HK-2 (cell line): ENCODE results near the gene MARCKSL1.

Experiments used
- DNase-seq: peaks from one replicate; pipeline ENCODE4 v3.0.0-alpha.2; 2018; ENCODE audit not compliant: unreplicated experiment

MARCKSL1 gene

GRCh38 chr1:32352831-32353383 is 16.9 kb upstream of the MARCKSL1 start:
- no peak for DNase-seq

DNA sequence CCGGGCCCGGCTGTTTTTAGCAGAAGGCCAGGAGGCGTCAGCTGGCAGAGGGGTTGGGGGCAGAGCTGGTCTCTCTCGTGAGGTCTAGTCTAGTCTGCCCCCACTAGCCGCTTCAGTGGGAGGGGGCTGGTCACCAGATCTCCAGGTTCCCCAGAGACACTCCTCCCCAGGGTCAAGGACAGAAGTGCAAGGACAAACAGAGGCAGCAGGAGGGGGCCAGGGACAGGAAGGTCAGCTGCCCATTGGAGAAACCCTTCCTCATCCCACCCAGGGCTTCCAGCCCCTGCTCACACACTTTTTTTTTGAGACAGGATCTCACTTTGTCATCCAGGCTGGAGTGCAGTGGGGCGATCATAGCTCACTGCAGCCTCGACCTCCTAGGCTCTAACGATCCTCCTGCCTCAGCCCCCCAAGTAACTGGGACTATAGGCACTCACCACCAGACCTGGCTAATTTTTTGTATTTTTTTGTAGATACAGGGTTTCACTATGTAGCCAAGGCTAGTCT is 16.3 kb upstream of the MARCKSL1 start:
- DNase-seq: no peak

DNA sequence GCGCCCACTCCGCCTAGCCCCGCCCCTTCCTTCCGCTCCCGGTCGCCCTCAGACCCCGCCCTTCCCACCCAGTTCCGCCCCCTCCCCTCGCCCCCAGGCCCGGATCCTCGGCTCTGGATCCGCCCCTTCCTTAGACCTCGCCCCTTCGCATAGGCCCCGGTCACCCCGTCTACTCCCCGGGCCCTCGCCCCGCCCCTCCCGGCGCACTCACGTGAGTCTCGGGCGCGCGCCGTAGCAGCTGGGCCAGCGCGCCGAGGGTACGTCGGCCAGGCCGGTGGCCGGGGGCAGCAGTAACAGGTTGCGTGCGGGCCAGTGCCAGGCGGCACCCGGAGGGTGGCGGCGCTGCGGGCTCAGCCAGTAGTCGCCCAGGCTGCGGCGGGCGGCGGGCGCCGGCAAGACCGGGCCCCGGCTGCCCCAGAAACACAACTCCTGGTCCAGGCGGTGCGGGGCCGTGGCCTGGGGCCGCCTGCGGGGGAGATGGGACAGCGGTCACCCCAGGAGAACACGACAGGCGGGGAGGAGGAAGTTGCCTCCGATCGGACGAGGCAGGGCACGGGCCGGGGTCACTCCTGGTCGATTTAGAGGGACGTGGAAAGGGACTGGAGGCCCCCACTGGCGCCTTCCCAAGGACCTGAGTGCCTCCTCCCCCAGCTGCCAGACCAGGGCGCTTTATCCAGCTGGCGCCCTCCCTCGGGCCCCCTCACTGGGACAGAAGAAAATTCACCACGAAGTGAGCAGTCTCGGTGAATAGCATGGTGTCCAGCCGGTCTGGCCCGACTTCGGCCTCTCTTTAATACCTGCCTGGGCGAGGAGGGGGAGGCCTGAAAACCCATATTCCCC is 15.6 kb upstream of the MARCKSL1 start:
- DNase-seq: peak; percentile 93

- peak; percentile 86 for DNase-seq
These were observed 14.9 kb upstream of the MARCKSL1 start for GRCh38 chr1:32350785-32351398.

- peak; percentile 38 for DNase-seq
These were observed 13.2 kb upstream of the MARCKSL1 start for GRCh38 chr1:32349211-32349708.

DNA sequence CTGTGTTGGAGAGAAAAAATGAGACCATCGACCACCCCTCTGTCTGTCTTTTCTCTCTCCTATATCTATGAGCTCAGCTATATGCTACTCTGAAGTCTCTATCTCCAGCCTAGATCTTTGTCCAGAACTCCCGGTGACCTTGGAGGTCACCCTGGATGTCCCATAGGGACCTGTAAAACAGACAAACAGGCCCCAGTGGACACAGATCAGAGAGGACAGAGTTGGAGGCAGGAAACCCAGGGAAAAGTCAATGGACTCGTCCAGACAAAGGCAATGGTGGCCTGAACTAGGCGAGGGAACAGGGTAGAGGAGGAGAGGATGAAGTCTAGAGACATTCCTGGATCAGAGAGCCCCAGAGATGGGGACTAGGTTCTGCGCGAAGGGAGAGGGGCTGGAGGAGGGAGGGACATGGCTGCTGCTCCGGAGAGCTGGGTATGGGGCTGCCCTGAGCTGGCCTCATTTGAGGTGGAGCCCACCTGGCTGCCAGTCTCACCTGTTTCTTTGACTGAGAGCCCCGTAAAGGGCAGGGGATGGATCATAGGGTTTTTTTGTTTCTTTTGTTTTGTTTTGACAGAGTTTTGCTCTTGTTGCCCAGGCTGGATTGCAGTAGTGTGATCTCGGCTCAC is 10.6 kb upstream of the MARCKSL1 start:
- DNase-seq: no peak

- no peak for DNase-seq
These were observed 9.3 kb upstream of the MARCKSL1 start for GRCh38 chr1:32345289-32345827.

DNA sequence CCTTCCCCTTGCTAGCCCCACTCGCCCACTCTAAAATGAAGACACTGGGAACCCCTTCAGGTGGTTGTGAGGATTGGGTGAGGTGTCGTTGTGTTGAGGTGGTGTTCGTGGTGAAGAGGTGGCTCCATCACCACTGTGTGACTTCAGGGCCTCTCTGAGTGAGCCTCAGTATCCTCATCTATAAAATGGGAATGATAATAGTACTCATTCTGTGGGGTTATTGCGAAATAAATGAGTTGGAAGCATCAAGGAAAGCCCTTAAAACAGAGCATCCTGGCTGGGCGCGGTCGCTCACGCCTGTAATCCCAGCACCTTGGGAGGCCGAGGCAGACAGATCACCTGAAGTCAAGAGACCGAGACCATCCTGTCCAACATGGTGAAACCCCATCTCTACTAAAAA is 6.7 kb upstream of the MARCKSL1 start:
- DNase-seq: no peak

- no peak for DNase-seq
These were observed 5.9 kb upstream of the MARCKSL1 start for GRCh38 chr1:32341971-32342370.

DNA sequence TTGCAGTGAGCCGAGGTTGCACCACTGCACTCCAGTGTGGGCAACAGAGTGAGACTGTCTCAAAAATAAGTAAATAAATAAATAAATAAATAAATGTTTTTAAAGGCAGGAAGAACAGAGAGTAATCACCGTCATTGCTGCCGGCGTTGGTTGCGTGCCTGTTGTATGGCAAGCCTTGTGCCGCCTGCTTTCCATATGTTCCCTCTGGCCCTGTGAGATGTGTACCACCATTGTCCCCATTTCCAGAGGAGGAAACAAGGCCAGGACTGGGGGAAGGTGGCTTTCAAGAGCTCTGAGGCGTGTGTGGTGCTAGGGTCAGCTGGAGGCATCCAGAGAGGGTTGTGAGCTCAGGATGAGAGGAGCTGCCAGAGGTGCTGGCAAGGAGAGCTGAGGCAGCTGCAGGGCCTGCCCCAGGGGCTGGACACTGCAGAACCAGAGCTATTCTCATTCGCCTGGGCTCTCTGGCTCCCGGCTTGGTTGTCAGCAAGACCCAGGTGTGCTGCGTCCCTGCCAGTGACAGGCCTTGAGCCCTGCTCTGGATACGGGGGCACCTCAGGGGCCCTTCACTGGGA is 5.2 kb upstream of the MARCKSL1 start:
- no peak for DNase-seq

DNA sequence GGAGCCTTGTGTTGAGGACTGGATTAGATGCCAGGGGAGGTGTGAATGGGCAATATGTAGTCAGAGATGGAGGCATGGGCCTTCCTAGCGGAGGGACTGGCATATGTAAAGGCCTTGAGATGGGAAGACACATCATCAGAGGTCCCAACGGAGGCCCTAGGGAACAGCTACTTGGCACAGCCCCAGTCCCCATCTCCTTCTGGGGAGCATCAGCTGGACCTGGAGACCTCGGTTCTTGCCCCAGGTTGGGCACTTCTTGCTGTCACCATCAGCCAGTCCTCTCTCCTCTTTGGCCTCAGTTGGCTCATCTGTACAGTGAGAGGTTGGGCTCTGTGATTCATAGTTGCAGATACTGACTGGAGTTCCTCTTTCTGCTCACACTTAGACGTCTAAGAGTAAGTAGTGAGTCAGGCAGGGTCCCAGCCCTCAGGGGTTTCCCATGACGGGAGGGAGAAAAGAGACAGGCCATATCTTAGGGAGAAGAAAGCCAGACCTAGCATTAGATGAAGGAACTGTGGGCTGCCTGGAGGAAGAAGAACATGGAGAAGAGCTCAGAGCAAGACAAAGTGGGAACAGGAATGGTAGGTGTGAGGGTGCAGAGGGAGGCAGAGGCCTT is 3.4 kb upstream of the MARCKSL1 start:
- no peak for DNase-seq

DNA sequence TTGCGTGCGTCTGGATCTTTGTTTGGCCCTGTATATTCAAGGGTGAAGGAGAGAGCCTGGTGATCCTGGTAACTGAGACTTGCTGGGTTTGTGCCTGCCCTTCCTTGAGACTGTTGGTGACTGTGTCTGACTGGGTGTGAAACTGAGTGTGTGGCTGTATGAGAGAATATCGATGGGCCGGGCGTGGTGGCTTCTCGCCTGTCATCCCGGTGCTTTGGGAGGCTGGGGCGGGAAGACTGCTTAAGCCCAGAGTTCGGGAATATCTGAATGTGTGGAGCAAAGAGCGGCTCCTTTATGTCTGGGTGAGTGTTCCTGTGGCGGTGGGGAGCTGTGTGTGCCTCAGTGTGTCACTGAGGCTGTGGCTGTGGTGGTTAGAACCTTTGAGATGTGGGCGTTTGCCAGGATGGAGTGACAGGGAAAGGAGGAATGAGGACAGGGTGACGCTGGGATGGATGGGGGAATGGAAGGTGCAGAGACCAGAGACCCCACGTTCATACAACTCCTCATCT is 2.7 kb upstream of the MARCKSL1 start:
- no peak for DNase-seq

GRCh38 chr1:32337855-32338636 is 2.0 kb upstream of the MARCKSL1 start:
- DNase-seq: no peak

DNA sequence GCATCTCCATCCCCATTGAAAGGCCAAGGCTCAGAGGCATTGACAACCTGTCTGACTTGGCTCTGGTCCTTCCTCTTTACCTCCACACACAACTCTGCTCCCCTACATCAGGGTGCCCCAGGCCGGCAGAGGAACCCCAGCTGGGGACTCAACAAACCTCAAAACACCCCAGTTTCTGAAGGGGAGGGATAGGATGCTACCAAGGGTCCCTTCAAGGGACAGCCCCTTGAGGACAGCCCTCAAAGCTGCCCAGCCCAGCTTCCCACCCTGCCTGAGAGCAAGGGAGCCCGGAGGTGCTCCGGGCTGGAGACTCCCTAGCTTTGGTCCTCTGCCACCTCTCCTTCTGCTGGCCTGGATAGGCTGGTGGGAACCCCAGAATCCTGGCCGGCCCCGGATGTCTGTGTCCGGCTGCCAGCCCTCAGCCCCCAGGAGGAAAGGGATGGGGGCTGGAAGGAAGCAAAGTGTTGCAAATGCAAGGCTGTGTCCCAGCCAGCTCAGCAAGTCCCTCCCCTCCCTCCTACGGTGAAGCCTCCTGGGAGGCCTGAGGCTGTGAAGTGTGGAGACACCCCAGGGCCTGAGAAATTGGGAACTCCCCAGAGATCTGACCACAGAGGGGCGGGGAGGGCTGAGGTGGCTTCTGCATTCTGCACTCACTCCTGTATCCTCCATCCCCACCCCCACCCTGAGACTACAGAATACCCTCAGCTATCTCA is 1.1 kb upstream of the MARCKSL1 start:
- DNase-seq: peak; percentile 72

GRCh38 chr1:32336591-32336932 is 529 bp upstream of the MARCKSL1 start:
- no peak for DNase-seq

GRCh38 chr1:32335535-32335789 is 571 bp downstream of the MARCKSL1 start:
- DNase-seq: no peak

GRCh38 chr1:32334864-32335534 is 1.0 kb downstream of the MARCKSL1 start:
- peak; percentile 64 for DNase-seq

GRCh38 chr1:32334274-32334861 is 1.7 kb downstream of the MARCKSL1 start:
- no peak for DNase-seq
